ENCODE data around the gene AOAH. TPM values are rescaled to one million over a fixed set of nuclear protein-coding genes. Genes with fewer than 3 reads are reported as not detected.
A peak's percentile ranks its signal among the peaks of the same experiment; 100 is the strongest.

AOAH gene
- polyA plus RNA-seq, 1 donor = 17.8 TPM

DNA sequence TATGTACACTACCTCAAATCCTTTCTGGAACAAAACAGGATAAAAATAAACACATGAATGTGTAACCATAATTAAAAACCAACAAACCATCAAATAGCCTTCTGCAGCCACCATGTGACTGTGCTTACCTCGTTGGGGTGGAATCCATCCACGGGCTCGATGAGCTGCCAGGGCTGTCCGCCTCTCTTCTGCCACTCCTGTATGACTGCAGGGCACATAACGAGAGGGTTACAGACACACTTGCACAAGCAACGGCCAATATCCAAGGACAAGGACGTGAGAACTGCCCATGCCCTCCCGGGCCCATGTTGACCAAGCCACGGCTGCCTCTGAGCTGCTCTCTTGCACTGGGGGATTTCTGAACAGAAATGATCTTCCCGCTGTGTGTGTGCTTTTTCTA, 202.4 kb downstream of the AOAH start:
- Histone ChIP-seq H3K4me3 (ENCODE audit: low read length) (no peak overlapping the region), H3K9me3 (ENCODE audit: control insufficient read depth, low read depth, low read length) (no peaks in the 10 kb centered on the region), H3K27ac (ENCODE audit: low read length) (no peak overlapping the region), H3K27me3 (ENCODE audit: control insufficient read depth, insufficient read depth, low read length) (no peaks in the 10 kb centered on the region), H3K4me1 (ENCODE audit: control insufficient read depth, insufficient read depth, low read length) (no peaks in the 10 kb centered on the region), H3K36me3 (ENCODE audit: control insufficient read depth, insufficient read depth, low read length) (no peaks in the 10 kb centered on the region)
- WGBS (ENCODE audit: insufficient coverage, low lambda C conversion rate) = no CpG with 5 or more reads among the region's 10 CpGs
- no peak for DNase-seq

DNA sequence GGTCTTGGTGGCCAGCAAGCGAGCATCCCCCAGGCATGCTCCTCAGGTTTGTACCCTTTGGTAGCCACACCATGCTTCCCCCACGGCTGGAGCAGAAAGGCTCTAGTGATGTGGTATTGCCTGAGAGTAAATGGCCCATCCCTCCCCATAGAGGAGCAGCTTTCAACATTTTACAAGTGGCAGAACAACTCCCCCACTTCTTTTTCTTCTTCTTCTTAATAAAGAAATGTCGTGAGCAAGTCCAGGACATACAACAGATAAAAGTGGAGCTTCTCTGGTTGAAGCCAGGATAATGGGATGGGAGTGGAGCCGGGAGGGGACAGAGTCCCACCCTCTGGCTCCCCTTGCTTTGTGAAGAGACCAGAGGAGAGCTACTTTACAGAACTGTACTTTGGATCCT, 203.2 kb downstream of the AOAH start:
- no peaks in the 10 kb centered on the region for H3K36me3 ChIP-seq (ENCODE audit: control insufficient read depth, insufficient read depth, low read length)
- no peaks in the 10 kb centered on the region for H3K9me3 ChIP-seq (ENCODE audit: control insufficient read depth, low read depth, low read length)
- 100% methylated on average over 1 of the region's 4 CpGs for WGBS (ENCODE audit: insufficient coverage, low lambda C conversion rate)
- H3K4me3 ChIP-seq (ENCODE audit: low read length) = no peak overlapping the region
- H3K27me3 ChIP-seq (ENCODE audit: control insufficient read depth, insufficient read depth, low read length) = no peaks in the 10 kb centered on the region
- no peak overlapping the region for H3K27ac ChIP-seq (ENCODE audit: low read length)
- H3K4me1 ChIP-seq (ENCODE audit: control insufficient read depth, insufficient read depth, low read length) = no peaks in the 10 kb centered on the region
- no peak for DNase-seq

DNA sequence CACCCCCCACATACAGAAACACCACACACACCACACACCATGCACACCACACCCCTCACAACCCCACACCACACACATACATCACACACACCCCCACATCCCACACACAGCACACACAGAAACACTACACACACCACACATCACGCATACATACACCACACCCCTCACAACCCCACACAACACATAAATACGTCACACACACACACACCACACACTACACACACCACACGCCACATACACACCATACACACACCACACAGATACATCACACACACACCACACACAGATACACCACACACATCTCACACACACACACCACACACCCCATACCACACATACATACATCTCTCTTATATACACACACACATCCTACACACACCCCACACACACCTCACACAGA, 208.4 kb downstream of the AOAH start:
- no peak for DNase-seq
- no CpG with 5 or more reads among the region's 3 CpGs for WGBS (ENCODE audit: insufficient coverage, low lambda C conversion rate)
- Histone ChIP-seq H3K27ac (ENCODE audit: low read length) (no peak overlapping the region), H3K36me3 (ENCODE audit: control insufficient read depth, insufficient read depth, low read length) (no peaks in the 10 kb centered on the region), H3K9me3 (ENCODE audit: control insufficient read depth, low read depth, low read length) (peaks cover 7% of the 10 kb centered on the region), H3K4me3 (ENCODE audit: low read length) (no peak overlapping the region), H3K4me1 (ENCODE audit: control insufficient read depth, insufficient read depth, low read length) (no peaks in the 10 kb centered on the region), H3K27me3 (ENCODE audit: control insufficient read depth, insufficient read depth, low read length) (no peaks in the 10 kb centered on the region)

DNA sequence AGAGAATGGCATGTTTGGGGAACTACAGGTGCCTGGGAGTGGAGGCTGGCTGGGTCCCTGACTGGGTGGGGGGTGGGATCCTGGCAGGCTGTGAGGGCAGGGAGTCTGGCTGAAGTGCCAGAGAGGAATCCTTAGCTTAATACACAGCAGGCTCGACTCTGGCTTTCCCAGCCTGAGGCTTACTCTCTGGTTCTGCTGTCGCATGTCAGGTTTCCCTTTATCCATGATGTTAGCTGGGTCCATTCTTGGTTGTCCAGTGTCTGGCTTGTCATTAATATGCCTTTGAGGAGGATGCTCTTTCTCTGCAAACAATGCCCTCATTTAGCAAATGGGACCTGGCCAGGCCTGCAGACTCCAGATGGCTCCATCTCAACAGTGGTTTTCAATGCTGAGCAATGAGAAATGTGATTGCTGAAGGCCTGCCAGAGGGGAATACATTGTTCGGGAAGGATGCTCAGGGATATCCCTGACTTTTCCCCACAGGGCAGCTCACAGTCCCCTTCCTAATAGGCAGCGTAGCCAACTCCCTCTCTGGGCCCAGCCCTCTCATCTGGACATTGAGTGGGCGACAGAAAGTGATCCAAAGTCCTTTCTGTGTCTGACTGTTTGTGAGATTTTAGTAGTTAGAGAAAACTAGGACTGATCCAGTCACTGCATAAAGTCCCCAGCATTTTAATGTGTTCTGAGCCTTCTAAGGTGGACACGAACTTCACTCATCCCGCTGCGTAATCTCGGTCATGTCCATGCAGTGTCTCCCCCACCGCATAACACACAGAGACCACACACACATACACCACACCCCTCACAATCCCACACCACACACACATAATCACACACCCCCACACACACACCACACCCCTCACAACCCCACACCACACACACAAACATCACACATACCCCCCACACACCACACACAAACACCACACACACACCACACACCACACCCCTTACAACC, 209.7 kb downstream of the AOAH start:
- WGBS (ENCODE audit: insufficient coverage, low lambda C conversion rate) = no CpG with 5 or more reads among the region's 10 CpGs
- H3K27me3 ChIP-seq (ENCODE audit: control insufficient read depth, insufficient read depth, low read length) = no peaks in the 10 kb centered on the region
- no peaks in the 10 kb centered on the region for H3K4me1 ChIP-seq (ENCODE audit: control insufficient read depth, insufficient read depth, low read length)
- H3K36me3 ChIP-seq (ENCODE audit: control insufficient read depth, insufficient read depth, low read length) = no peaks in the 10 kb centered on the region
- no peak overlapping the region for H3K27ac ChIP-seq (ENCODE audit: low read length)
- DNase-seq = peak in 1 of 2 donors; percentile 15
- H3K9me3 ChIP-seq (ENCODE audit: control insufficient read depth, low read depth, low read length) = peaks cover 7% of the 10 kb centered on the region
- H3K4me3 ChIP-seq (ENCODE audit: low read length) = no peak overlapping the region

DNA sequence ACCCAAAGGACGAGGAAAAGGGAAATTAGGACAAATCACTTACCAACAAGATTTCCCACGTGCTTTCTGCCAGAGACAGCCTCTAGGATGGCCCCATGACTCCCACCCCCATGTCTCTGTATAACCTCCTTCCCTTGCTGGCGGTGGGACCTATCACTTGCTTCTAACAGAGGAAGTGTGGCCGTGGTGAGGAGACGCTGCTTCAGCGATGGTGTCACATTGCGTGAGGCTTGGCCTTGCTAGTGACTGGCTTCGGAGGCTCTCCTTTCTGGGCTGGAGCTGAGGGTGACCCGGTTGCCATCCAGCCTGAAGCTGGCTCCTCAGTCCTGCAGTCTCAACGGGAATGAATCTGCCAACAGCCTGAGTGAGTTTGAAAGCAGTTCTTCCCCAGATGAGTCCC, 210.9 kb downstream of the AOAH start:
- Histone ChIP-seq H3K36me3 (ENCODE audit: control insufficient read depth, insufficient read depth, low read length) (no peaks in the 10 kb centered on the region), H3K9me3 (ENCODE audit: control insufficient read depth, low read depth, low read length) (peaks cover 7% of the 10 kb centered on the region), H3K4me3 (ENCODE audit: low read length) (no peak overlapping the region), H3K4me1 (ENCODE audit: control insufficient read depth, insufficient read depth, low read length) (no peaks in the 10 kb centered on the region), H3K27ac (ENCODE audit: low read length) (no peak overlapping the region), H3K27me3 (ENCODE audit: control insufficient read depth, insufficient read depth, low read length) (no peaks in the 10 kb centered on the region)
- 100% methylated on average over 1 of the region's 10 CpGs for WGBS (ENCODE audit: insufficient coverage, low lambda C conversion rate)
- DNase-seq = no peak

DNA sequence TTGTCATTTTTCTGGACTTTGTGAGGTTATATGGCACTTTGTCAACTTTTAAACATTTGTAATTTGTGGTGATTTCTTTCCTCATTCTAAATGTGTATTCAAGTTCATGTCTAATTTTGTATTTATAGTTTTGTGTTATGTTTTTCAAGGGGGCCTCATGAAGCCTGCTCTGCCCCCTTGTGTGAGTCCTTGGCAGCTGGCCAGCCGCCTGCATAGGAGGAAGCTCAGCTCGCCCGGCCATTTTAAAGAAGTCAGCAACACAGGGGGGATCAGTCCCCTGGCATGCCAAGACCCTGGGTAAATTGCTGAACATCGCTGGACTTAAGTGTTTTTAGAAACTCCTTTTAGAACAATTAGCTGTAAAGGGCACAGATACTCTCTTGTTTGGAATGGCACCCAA, 211.7 kb downstream of the AOAH start:
- WGBS (ENCODE audit: insufficient coverage, low lambda C conversion rate) = no CpG with 5 or more reads among the region's 4 CpGs
- Histone ChIP-seq H3K4me3 (ENCODE audit: low read length) (no peak overlapping the region), H3K27ac (ENCODE audit: low read length) (no peak overlapping the region), H3K27me3 (ENCODE audit: control insufficient read depth, insufficient read depth, low read length) (no peaks in the 10 kb centered on the region), H3K9me3 (ENCODE audit: control insufficient read depth, low read depth, low read length) (peaks cover 7% of the 10 kb centered on the region), H3K4me1 (ENCODE audit: control insufficient read depth, insufficient read depth, low read length) (no peaks in the 10 kb centered on the region), H3K36me3 (ENCODE audit: control insufficient read depth, insufficient read depth, low read length) (no peaks in the 10 kb centered on the region)
- no peak for DNase-seq

DNA sequence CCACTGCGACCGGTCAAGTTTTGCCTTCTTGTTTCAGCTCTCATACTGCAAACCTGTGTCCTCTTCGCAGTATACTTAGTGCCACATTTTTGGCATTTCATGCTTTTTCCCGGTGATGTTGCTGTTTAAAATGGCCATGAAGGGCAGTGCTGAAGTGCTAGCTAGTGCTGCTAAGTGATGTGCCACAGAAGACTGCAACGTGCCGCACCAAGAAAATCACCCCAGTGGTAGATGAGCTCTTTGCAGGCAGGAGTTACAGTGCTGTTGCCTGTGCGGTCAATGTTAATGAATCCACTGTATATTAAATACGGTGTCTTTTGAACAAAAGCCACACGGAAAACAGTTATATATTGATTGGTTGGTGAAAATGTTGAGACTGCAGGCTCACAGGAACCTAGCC, 214.3 kb downstream of the AOAH start:
- Histone ChIP-seq H3K9me3 (ENCODE audit: control insufficient read depth, low read depth, low read length) (no peaks in the 10 kb centered on the region), H3K27ac (ENCODE audit: low read length) (no peak overlapping the region), H3K4me3 (ENCODE audit: low read length) (no peak overlapping the region), H3K27me3 (ENCODE audit: control insufficient read depth, insufficient read depth, low read length) (no peaks in the 10 kb centered on the region), H3K4me1 (ENCODE audit: control insufficient read depth, insufficient read depth, low read length) (no peaks in the 10 kb centered on the region), H3K36me3 (ENCODE audit: control insufficient read depth, insufficient read depth, low read length) (no peaks in the 10 kb centered on the region)
- no peak for DNase-seq
- no CpG with 5 or more reads among the region's 9 CpGs for WGBS (ENCODE audit: insufficient coverage, low lambda C conversion rate)

DNA sequence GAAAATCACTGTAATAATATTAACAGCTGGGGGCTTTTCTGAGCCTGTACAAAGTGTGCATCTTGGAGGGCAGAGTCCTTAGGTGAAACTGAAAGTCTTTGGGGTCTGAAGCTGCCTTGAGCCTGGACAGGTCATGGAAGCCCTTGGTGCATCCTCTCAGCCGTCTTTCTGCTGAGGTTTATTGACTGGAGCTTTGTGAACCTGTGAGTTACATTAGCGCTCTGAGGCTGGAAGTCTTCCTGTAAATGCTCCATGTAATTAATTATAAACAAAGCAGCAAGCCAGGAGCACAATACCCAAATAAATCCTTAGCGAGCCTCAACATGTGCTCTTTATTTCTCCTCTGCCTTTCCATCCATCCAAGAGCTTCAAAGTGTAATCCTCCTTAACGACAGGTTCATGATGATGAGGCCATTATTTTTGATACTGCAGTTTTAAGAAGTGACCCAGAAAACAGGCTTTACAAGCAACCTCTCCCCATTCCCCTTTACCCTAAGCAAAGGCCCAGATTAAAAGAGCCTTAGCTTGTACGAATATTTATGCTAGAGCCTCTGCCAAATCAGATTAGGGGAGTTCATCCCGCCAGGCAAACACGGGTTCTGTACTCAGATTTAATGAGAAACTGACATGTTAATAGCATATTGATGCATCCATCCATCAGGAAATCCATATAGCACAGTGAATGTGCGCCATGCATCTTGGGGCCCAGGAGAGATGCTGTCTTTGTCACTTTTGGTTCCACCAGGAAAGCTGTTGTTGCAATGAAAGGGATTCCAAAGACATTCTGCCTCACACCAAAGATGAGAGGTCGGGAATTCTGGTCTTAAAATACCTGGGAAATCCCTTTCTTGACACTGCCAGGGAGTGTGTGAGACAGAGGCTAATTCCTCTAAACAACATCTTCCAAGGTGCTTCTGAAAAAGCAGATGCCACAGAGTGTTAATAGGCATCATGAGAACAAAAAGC, 216.5 kb downstream of the AOAH start:
- Histone ChIP-seq H3K27me3 (ENCODE audit: control insufficient read depth, insufficient read depth, low read length) (no peaks in the 10 kb centered on the region), H3K4me3 (ENCODE audit: low read length) (no peak overlapping the region), H3K36me3 (ENCODE audit: control insufficient read depth, insufficient read depth, low read length) (no peaks in the 10 kb centered on the region), H3K27ac (ENCODE audit: low read length) (no peak overlapping the region), H3K4me1 (ENCODE audit: control insufficient read depth, insufficient read depth, low read length) (no peaks in the 10 kb centered on the region), H3K9me3 (ENCODE audit: control insufficient read depth, low read depth, low read length) (no peaks in the 10 kb centered on the region)
- no peak for DNase-seq
- 100% methylated on average over 1 of the region's 9 CpGs for WGBS (ENCODE audit: insufficient coverage, low lambda C conversion rate)

DNA sequence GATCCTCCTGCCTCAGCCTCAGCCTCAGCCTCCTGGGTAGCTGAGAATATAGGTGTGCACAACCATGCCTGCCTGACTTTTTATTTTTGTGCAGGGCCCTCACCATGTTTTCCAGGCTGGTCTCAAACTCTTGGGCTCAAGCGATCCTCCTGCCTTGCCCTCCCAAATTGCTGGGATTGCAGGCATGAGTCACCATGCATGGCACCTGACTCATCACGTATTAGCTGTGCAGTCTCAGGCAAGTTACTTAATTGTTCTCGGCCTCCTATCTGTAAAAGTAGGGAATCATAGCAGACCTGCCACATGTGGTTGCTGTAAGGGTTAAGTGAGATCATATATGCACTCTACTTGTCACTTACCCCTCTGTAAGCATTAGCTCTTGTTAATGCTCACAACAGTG, 217.5 kb downstream of the AOAH start:
- H3K27me3 ChIP-seq (ENCODE audit: control insufficient read depth, insufficient read depth, low read length) = no peaks in the 10 kb centered on the region
- no CpG with 5 or more reads among the region's 3 CpGs for WGBS (ENCODE audit: insufficient coverage, low lambda C conversion rate)
- H3K9me3 ChIP-seq (ENCODE audit: control insufficient read depth, low read depth, low read length) = no peaks in the 10 kb centered on the region
- no peak overlapping the region for H3K27ac ChIP-seq (ENCODE audit: low read length)
- DNase-seq = no peak
- no peaks in the 10 kb centered on the region for H3K36me3 ChIP-seq (ENCODE audit: control insufficient read depth, insufficient read depth, low read length)
- H3K4me1 ChIP-seq (ENCODE audit: control insufficient read depth, insufficient read depth, low read length) = no peaks in the 10 kb centered on the region
- H3K4me3 ChIP-seq (ENCODE audit: low read length) = no peak overlapping the region

DNA sequence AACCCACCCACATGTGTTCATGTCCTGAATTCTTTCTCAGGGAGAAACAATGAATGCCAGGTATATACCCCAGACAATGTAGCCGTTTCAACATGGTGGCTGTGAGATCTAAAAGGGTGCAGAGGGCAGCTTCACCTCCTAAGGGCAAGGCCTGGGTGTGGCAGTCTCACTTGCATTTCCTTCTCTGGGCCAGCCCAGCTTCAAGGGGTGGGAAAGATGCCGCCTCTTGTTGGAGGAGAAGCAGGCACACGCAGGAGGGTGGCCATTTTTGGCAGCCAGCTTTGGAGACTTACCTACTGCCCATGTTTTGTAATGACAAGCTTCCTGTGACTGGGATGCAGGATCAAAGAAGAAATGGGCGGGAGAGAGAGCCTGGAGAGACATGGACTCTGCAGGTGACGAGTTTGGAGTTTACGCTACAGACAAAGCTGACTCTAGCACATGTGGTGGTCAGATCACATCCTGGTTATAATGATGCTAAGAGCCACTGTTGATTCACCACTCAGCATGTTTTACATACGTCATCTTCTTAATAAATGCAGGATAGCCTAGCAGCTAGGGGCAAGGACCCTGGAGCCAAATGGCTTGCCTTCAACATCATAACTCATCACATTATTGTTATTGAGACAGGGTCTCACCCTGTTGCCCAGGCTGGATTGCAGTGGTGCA, 218.0 kb downstream of the AOAH start:
- no peaks in the 10 kb centered on the region for H3K4me1 ChIP-seq (ENCODE audit: control insufficient read depth, insufficient read depth, low read length)
- no peaks in the 10 kb centered on the region for H3K9me3 ChIP-seq (ENCODE audit: control insufficient read depth, low read depth, low read length)
- no peak overlapping the region for H3K4me3 ChIP-seq (ENCODE audit: low read length)
- H3K27me3 ChIP-seq (ENCODE audit: control insufficient read depth, insufficient read depth, low read length) = no peaks in the 10 kb centered on the region
- WGBS (ENCODE audit: insufficient coverage, low lambda C conversion rate) = no CpG with 5 or more reads among the region's 7 CpGs
- no peaks in the 10 kb centered on the region for H3K36me3 ChIP-seq (ENCODE audit: control insufficient read depth, insufficient read depth, low read length)
- DNase-seq = no peak
- no peak overlapping the region for H3K27ac ChIP-seq (ENCODE audit: low read length)
